Neuron (in vitro differentiated cells): Measurements from ENCODE around the gene LATS2.

ENCODE experiments used
- H2AFZ ChIP-seq: one replicate; pipeline ENCODE4 v1.6.1; 2013; ENCODE audit warnings: low read depth, mild to moderate bottlenecking, inconsistent platforms, low read length, moderate library complexity
- H3K27me3 ChIP-seq: one replicate; pipeline ENCODE4 v1.6.1; 2013; ENCODE audit warnings: low read length; ENCODE audit not compliant: insufficient read depth
- H3K36me3 ChIP-seq: one replicate; pipeline ENCODE4 v1.6.1; 2013; ENCODE audit warnings: low read length; ENCODE audit not compliant: insufficient read depth
- H3K4me1 ChIP-seq: one replicate; pipeline ENCODE4 v1.6.1; 2013; ENCODE audit warnings: low read length; ENCODE audit not compliant: insufficient read depth
- H3K4me3 ChIP-seq: 2 replicates; pipeline ENCODE4 v1.5.1; 2013; ENCODE audit warnings: mild to moderate bottlenecking, low read length, moderate library complexity
- H3K9me3 ChIP-seq: one replicate; pipeline ENCODE4 v1.6.1; 2013; ENCODE audit warnings: low read length

LATS2 gene

GRCh38 chr13:21079761-21080592, 18.6 kb upstream of the LATS2 start:
- H3K9me3 ChIP-seq: no peaks in the 10 kb centered on the region
- H3K4me1 ChIP-seq: peaks cover 9% of the 10 kb centered on the region
- no peak overlapping the region for H3K4me3 ChIP-seq
- H3K27me3 ChIP-seq: no peaks in the 10 kb centered on the region
- H3K36me3 ChIP-seq: no peaks in the 10 kb centered on the region
- H2AFZ ChIP-seq: no peak overlapping the region

GRCh38 chr13:21079221-21079620, 17.8 kb upstream of the LATS2 start:
- H3K9me3 ChIP-seq: no peaks in the 10 kb centered on the region
- no peaks in the 10 kb centered on the region for H3K27me3 ChIP-seq
- H3K4me1 ChIP-seq: peaks cover 9% of the 10 kb centered on the region
- no peak overlapping the region for H2AFZ ChIP-seq
- no peaks in the 10 kb centered on the region for H3K36me3 ChIP-seq
- H3K4me3 ChIP-seq: no peak overlapping the region

GRCh38 chr13:21078501-21078900, 17.1 kb upstream of the LATS2 start:
- no peaks in the 10 kb centered on the region for H3K27me3 ChIP-seq
- no peaks in the 10 kb centered on the region for H3K36me3 ChIP-seq
- no peaks in the 10 kb centered on the region for H3K9me3 ChIP-seq
- no peak overlapping the region for H3K4me3 ChIP-seq
- H2AFZ ChIP-seq: no peak overlapping the region
- H3K4me1 ChIP-seq: peaks cover 9% of the 10 kb centered on the region

GRCh38 chr13:21077788-21078353, 16.5 kb upstream of the LATS2 start:
- no peaks in the 10 kb centered on the region for H3K27me3 ChIP-seq
- no peak overlapping the region for H3K4me3 ChIP-seq
- no peaks in the 10 kb centered on the region for H3K36me3 ChIP-seq
- H2AFZ ChIP-seq: no peak overlapping the region
- H3K9me3 ChIP-seq: no peaks in the 10 kb centered on the region
- H3K4me1 ChIP-seq: peaks cover 9% of the 10 kb centered on the region

GRCh38 chr13:21077076-21077787, 15.8 kb upstream of the LATS2 start:
- H3K9me3 ChIP-seq: no peaks in the 10 kb centered on the region
- H3K4me1 ChIP-seq: peaks cover 9% of the 10 kb centered on the region
- H3K27me3 ChIP-seq: no peaks in the 10 kb centered on the region
- H3K4me3 ChIP-seq: no peak overlapping the region
- H3K36me3 ChIP-seq: no peaks in the 10 kb centered on the region
- H2AFZ ChIP-seq: no peak overlapping the region

- Histone ChIP-seq H3K27me3 (no peaks in the 10 kb centered on the region), H3K4me1 (peaks cover 9% of the 10 kb centered on the region), H2AFZ (no peak overlapping the region), H3K36me3 (no peaks in the 10 kb centered on the region), H3K9me3 (no peaks in the 10 kb centered on the region), H3K4me3 (no peak overlapping the region)
These were observed 14.9 kb upstream of the LATS2 start for GRCh38 chr13:21076253-21076652.

- H3K4me1 ChIP-seq: peaks cover 9% of the 10 kb centered on the region
- H3K27me3 ChIP-seq: no peaks in the 10 kb centered on the region
- H3K4me3 ChIP-seq: no peak overlapping the region
- no peak overlapping the region for H2AFZ ChIP-seq
- no peaks in the 10 kb centered on the region for H3K36me3 ChIP-seq
- H3K9me3 ChIP-seq: no peaks in the 10 kb centered on the region
These were observed 14.2 kb upstream of the LATS2 start for GRCh38 chr13:21075379-21076249.

- no peak overlapping the region for H2AFZ ChIP-seq
- H3K4me1 ChIP-seq: peaks cover 6% of the 10 kb centered on the region
- no peaks in the 10 kb centered on the region for H3K36me3 ChIP-seq
- no peaks in the 10 kb centered on the region for H3K9me3 ChIP-seq
- H3K4me3 ChIP-seq: no peak overlapping the region
- H3K27me3 ChIP-seq: no peaks in the 10 kb centered on the region
These were observed 13.6 kb upstream of the LATS2 start for GRCh38 chr13:21075011-21075378.

GRCh38 chr13:21074546-21074945, 13.2 kb upstream of the LATS2 start:
- Histone ChIP-seq H3K4me3 (no peak overlapping the region), H3K27me3 (no peaks in the 10 kb centered on the region), H3K9me3 (no peaks in the 10 kb centered on the region), H2AFZ (no peak overlapping the region), H3K36me3 (no peaks in the 10 kb centered on the region), H3K4me1 (peaks cover 2% of the 10 kb centered on the region)

- no peaks in the 10 kb centered on the region for H3K4me1 ChIP-seq
- peaks cover 2% of the 10 kb centered on the region for H3K27me3 ChIP-seq
- H3K4me3 ChIP-seq: no peak overlapping the region
- no peak overlapping the region for H2AFZ ChIP-seq
- H3K9me3 ChIP-seq: no peaks in the 10 kb centered on the region
- H3K36me3 ChIP-seq: no peaks in the 10 kb centered on the region
These were observed 10.5 kb upstream of the LATS2 start for GRCh38 chr13:21071924-21072323.

GRCh38 chr13:21071015-21071414, 9.6 kb upstream of the LATS2 start:
- Histone ChIP-seq H3K4me3 (no peak overlapping the region), H3K9me3 (no peaks in the 10 kb centered on the region), H2AFZ (no peak overlapping the region), H3K36me3 (no peaks in the 10 kb centered on the region), H3K27me3 (peaks cover 2% of the 10 kb centered on the region), H3K4me1 (no peaks in the 10 kb centered on the region)

- H3K27me3 ChIP-seq: peaks cover 2% of the 10 kb centered on the region
- no peaks in the 10 kb centered on the region for H3K9me3 ChIP-seq
- H3K4me3 ChIP-seq: no peak overlapping the region
- no peaks in the 10 kb centered on the region for H3K36me3 ChIP-seq
- no peaks in the 10 kb centered on the region for H3K4me1 ChIP-seq
- H2AFZ ChIP-seq: no peak overlapping the region
These were observed 8.2 kb upstream of the LATS2 start for GRCh38 chr13:21069561-21070004.
